Small intestine (tissue), 7 donors: ENCODE measurements around the gene REG4. TPM values are rescaled to one million over a fixed set of nuclear protein-coding genes. Genes with fewer than 3 reads are reported as not detected.
A peak's percentile ranks its signal among the peaks of the same experiment; 100 is the strongest.
"Not testable (repeated sequence)": the region's sequence is repeated elsewhere in the genome, so short reads cannot be mapped to it uniquely, and the experiment has no call there.

Experiments used
- DNase-seq, 2 donors: peaks; one replicate each; pipeline versions ENCODE4 v3.0.0 to v3.0.0-alpha.2; 2013
- FAIRE-seq: peaks from 2 replicates; lab custom pipeline; 2012; peaks lifted over from hg19 to GRCh38; lab: Jason Lieb, UNC
- H3K27ac ChIP-seq, 3 donors: one replicate each; pipeline ENCODE4 v1.5.1; 2013; ENCODE audit warnings: low read length in 2 of 3, mild to moderate bottlenecking in 2 of 3, control low read depth in 1 of 3, inconsistent platforms in 1 of 3, low read depth in 1 of 3, moderate library complexity in 1 of 3
- H3K27me3 ChIP-seq, 3 donors: one replicate each; pipeline ENCODE4 v1.6.1; 2013; ENCODE audit warnings: low read length in 3 of 3, inconsistent platforms in 1 of 3; ENCODE audit not compliant: control insufficient read depth in 3 of 3, insufficient read depth in 3 of 3
- H3K36me3 ChIP-seq, 3 donors: one replicate each; pipeline ENCODE4 v1.6.1; 2013; ENCODE audit warnings: low read length in 3 of 3, inconsistent platforms in 1 of 3, low read depth in 1 of 3, mild to moderate bottlenecking in 1 of 3, moderate library complexity in 1 of 3; ENCODE audit not compliant: control insufficient read depth in 3 of 3, insufficient read depth in 2 of 3
- H3K4me1 ChIP-seq, 3 donors: one replicate each; pipeline ENCODE4 v1.6.1; 2013; ENCODE audit warnings: low read length in 2 of 3, inconsistent platforms in 1 of 3, low read depth in 1 of 3, mild to moderate bottlenecking in 1 of 3, moderate library complexity in 1 of 3; ENCODE audit not compliant: control insufficient read depth in 3 of 3, insufficient read depth in 2 of 3
- H3K4me3 ChIP-seq, 3 donors: one replicate each; pipeline ENCODE4 v1.5.1; 2013; ENCODE audit warnings: low read length in 3 of 3, control low read depth in 1 of 3, inconsistent platforms in 1 of 3, low read depth in 1 of 3, mild to moderate bottlenecking in 1 of 3, moderate library complexity in 1 of 3
- H3K9me3 ChIP-seq, 2 donors: one replicate each; pipeline ENCODE4 v1.6.1; 2013; ENCODE audit warnings: low read depth in 1 of 2, low read length in 1 of 2; ENCODE audit not compliant: control insufficient read depth in 2 of 2, insufficient read depth in 1 of 2
- WGBS, 3 donors: extraction: QIAGEN DNeasy Blood & Tissue Kit; methylation state at CpG; one replicate each; pipeline ENCODE4 v1.1.7; 2013; 5-methylcytosine and 5-hydroxymethylcytosine counted together
- polyA plus RNA-seq, 4 donors: library from polyadenylated mRNA; stranded (reverse) in 3 of 4; unstranded in 1 of 4; fragments of 200-250 nt in 3 of 4; fragments of 120-200 nt in 1 of 4; gene quantifications; one replicate each; pipeline versions ENCODE4 v1.2.1 to v1.2.3, GENCODE V29; 2013
- donor health status: healthy with polysubstance abuse.
- donor health status: control.
- donor health status: control.
- donor health status: Bipolar disorder and iron deficiency.
- donor health status: healthy.

REG4 gene
- polyA plus RNA-seq, 4 donors = 145 to 1,219 (median 254) TPM

DNA sequence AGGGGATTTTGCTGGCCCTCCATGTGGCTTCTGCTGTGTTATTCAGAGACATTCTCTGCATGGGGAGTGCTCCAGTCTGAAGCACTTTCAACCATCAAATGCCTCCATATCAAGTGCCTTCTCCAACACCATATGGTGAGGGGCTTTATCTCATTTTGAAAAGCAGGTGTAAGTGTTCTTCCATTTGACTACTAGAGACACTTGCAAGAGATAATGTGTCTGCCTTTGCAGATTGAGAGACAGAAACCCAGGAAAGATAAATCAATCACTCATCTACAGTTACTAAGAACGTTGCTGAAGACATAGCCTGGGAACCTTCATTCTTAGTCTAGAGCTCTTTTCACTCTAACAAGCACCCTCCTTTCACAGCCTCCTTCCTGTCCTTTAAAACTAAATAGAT, 29.5 kb upstream of the REG4 start:
- Histone ChIP-seq H3K27ac (no peak overlapping the region), H3K27me3 (no peaks in the 10 kb centered on the region), H3K36me3 (no peaks in the 10 kb centered on the region), H3K4me1 (no peaks in the 10 kb centered on the region), H3K4me3 (no peak overlapping the region), H3K9me3 (no peaks in the 10 kb centered on the region)
- FAIRE-seq = no peak
- 60 to 77% (median 70%) methylated on average over 1 of the region's 1 CpG for WGBS, 3 donors
- no peak for DNase-seq

DNA sequence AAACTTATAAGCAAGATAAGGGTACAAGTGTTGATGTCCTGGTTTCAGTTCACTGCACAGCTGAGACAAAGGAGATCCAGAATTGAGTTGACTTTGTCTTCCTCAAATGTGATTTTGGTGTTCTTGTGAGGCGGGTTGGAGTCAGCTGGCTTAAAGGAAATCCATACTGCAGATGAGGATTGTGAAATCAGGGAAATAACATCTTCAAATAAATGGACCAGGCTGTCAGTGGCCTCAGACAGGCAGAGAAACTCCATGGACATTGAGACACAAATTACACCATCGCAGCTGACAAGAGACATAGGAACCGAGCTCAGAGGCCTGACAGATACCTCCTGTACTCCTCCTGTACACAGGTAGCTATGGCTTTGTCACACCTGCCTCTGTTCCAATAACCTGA, 27.0 kb upstream of the REG4 start:
- H3K9me3 ChIP-seq = no peaks in the 10 kb centered on the region
- WGBS, 3 donors = 56 to 64% (median 62%) methylated on average over 3 of the region's 3 CpGs
- FAIRE-seq (no peak), DNase-seq (peak in 1 of 2 donors; percentile 36)
- H3K27me3 ChIP-seq = no peaks in the 10 kb centered on the region
- no peak overlapping the region for H3K27ac ChIP-seq
- no peak overlapping the region for H3K4me3 ChIP-seq
- no peaks in the 10 kb centered on the region for H3K36me3 ChIP-seq
- no peaks in the 10 kb centered on the region for H3K4me1 ChIP-seq

DNA sequence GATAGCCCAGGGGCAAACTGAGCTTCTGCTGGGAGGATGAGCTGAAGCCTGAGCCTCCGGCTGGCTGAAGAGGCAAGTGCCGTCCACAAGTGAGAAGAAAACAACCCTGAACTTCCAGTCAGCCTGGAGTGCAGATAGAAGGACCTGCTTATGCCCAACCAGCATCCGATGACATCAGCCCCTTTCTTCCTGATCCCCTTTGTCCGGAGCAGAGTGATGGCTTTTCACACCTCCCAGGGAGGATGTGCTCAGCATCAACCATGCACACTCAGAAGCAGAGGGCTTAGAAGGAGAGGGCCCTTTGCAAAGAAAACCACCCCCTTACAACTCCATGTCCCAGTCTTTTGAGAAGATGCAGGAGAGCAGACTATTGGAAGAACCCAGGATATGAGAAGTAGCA, 23.7 kb upstream of the REG4 start:
- Histone ChIP-seq H3K36me3 (no peaks in the 10 kb centered on the region), H3K27ac (no peak overlapping the region), H3K27me3 (no peaks in the 10 kb centered on the region), H3K9me3 (peaks cover 0 to 3% of the 10 kb centered on the region in 2 donors), H3K4me1 (no peaks in the 10 kb centered on the region), H3K4me3 (no peak overlapping the region)
- 74 to 91% (median 87%) methylated on average over 4 of the region's 4 CpGs for WGBS, 3 donors
- DNase-seq (no peak), FAIRE-seq (no peak)

DNA sequence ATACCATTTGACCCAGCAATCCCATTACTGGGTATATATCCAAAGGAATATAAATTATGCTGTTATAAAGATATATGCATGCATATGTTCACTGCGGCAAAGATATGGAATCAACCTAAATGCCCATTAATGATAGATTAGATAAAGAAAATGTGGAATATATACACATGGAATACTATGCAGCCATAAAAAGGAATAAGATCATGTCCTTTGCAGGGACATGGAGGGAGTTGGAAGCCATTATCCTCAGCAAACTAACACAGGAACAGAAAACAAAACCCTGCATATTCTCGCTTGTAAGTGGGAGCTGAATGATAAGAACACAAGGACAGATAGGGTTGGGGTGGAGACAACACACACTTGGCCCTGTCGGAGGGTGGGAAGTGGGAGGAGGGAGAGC, 19.8 kb upstream of the REG4 start:
- FAIRE-seq = no peak
- Histone ChIP-seq H3K4me1 (no peaks in the 10 kb centered on the region), H3K27ac (no peak overlapping the region), H3K4me3 (no peak overlapping the region), H3K36me3 (no peaks in the 10 kb centered on the region), H3K9me3 (peaks cover 0 to 3% of the 10 kb centered on the region in 2 donors), H3K27me3 (no peaks in the 10 kb centered on the region)
- no peak for DNase-seq
- WGBS, 3 donors = 89 to 91% (median 89%) methylated on average over 3 of the region's 3 CpGs

DNA sequence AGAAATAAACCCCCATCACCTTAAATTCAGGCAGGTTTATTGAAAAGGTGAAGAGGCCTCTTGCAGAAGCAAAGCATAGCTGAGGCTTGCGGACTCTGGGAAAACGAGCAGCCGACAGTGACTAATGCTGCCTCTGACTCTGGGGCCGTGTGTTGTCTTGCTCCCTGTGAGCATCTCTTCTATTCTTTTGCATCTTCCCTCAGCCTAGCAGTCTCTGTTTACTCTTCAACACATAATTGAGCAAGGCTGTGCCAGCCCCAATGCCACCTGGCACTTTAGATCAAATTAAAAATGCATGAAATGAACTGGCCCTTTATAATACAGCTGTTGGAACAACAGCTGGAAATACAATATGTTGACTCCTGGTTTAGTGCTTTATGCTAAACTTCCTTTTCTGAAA, 18.4 kb upstream of the REG4 start:
- peaks cover 0 to 3% of the 10 kb centered on the region in 2 donors for H3K9me3 ChIP-seq
- no peaks in the 10 kb centered on the region for H3K4me1 ChIP-seq
- WGBS, 3 donors = 74 to 90% (median 81%) methylated on average over 4 of the region's 4 CpGs
- no peaks in the 10 kb centered on the region for H3K36me3 ChIP-seq
- no peak for DNase-seq
- no peak overlapping the region for H3K4me3 ChIP-seq
- no peaks in the 10 kb centered on the region for H3K27me3 ChIP-seq
- FAIRE-seq = no peak
- H3K27ac ChIP-seq = no peak overlapping the region

DNA sequence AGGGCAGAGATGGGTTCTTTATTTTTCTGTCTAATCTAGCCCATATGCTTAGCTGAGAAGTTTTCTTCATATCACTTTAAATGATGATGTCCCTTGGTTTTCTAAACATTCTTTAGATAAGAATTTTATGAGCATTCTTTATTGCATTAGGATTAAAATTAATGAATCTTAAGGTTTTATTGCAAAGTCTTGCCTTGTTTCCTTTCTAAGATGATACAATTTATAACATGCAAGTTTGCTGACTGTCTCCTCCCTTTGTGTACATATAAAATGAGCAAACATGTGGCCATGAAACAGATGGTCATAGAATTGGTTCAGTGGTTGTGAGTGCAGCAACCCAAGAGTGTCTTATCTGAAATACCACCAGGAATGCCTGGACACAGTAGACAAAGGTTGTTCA, 17.7 kb upstream of the REG4 start:
- not testable (repeated sequence) for DNase-seq, FAIRE-seq, H3K4me1 ChIP-seq, H3K36me3 ChIP-seq, H3K4me3 ChIP-seq, H3K27me3 ChIP-seq, H3K9me3 ChIP-seq, H3K27ac ChIP-seq

DNA sequence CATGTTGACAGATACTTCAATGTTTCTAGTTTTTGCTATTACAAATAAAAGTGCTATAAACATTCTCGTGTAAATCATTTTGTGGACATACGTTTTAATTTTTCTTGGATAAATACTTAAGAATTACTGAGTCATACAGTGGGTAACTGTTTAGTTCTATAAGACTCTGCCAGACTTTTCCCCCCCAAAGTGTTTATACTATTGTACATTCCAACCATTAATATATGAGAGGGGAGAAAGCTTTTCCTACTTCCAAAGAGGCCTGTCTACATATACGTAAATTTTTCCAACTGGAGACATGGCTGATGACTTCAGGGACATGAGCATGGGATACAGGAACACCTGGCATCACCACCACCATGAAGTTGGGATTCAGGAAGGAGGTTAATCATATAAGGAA, 17.0 kb upstream of the REG4 start:
- H3K4me3 ChIP-seq = no peak overlapping the region
- DNase-seq (no peak), FAIRE-seq (no peak)
- H3K27me3 ChIP-seq = no peaks in the 10 kb centered on the region
- WGBS, 3 donors = 65 to 85% (median 78%) methylated on average over 3 of the region's 3 CpGs
- H3K4me1 ChIP-seq = no peaks in the 10 kb centered on the region
- no peak overlapping the region for H3K27ac ChIP-seq
- H3K36me3 ChIP-seq = no peaks in the 10 kb centered on the region
- peaks cover 0 to 3% of the 10 kb centered on the region in 2 donors for H3K9me3 ChIP-seq

DNA sequence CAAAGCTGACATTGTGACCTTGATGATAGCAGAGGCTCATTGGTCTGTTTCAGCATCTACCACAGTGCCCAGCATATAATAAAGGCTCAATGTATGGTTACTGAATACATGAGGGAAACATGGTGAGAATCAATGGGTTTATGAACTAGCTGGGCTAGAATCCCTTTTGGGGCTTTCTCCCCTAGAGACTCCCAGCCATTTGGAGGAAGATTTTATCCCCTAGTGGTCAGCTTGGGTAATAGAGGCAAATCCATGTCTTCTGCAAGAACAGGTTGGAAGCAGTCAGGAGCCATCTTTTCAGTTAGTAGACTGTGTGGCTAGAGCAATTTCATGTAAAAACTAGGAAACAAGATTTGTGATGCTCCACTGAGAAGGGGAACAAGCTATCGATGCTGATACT, 15.8 kb upstream of the REG4 start:
- H3K9me3 ChIP-seq = peaks cover 0 to 3% of the 10 kb centered on the region in 2 donors
- no peak for FAIRE-seq
- no peaks in the 10 kb centered on the region for H3K4me1 ChIP-seq
- WGBS, 3 donors = 88 to 92% (median 89%) methylated on average over 1 of the region's 1 CpG
- no peaks in the 10 kb centered on the region for H3K36me3 ChIP-seq
- H3K27me3 ChIP-seq = no peaks in the 10 kb centered on the region
- no peak overlapping the region for H3K4me3 ChIP-seq
- no peak for DNase-seq
- H3K27ac ChIP-seq = no peak overlapping the region

DNA sequence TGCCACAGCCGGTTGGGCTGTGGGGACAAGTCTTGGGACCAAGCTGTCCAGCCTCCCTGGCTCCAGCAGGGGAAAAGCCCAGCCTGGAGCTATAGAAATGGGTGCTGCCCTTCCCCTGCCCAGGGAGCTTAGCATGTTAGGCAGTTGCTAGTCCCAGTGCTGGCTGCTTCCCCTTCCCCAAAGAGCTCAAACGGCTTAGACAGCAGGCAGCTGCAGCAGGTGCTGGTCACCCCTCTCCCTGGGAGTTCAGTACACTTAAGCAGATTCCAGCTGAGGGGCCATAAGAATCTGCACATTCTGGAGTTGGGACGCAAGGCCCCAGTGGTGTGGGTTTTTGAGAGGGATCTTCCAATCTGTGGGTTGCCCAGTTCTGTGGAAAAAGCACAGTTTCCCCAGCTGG, 11.1 kb upstream of the REG4 start:
- FAIRE-seq (no peak), DNase-seq (no peak)
- Histone ChIP-seq H3K36me3 (no peaks in the 10 kb centered on the region), H3K4me1 (peaks cover 0 to 6% (median 2%) of the 10 kb centered on the region in 3 donors), H3K4me3 (no peak overlapping the region), H3K27ac (no peak overlapping the region), H3K27me3 (no peaks in the 10 kb centered on the region), H3K9me3 (peaks cover 0 to 2% of the 10 kb centered on the region in 2 donors)
- WGBS, 3 donors = 83 to 87% (median 85%) methylated on average over 3 of the region's 3 CpGs
